ENCODE results near the gene TTC34.

The TTC34 gene, protein sequence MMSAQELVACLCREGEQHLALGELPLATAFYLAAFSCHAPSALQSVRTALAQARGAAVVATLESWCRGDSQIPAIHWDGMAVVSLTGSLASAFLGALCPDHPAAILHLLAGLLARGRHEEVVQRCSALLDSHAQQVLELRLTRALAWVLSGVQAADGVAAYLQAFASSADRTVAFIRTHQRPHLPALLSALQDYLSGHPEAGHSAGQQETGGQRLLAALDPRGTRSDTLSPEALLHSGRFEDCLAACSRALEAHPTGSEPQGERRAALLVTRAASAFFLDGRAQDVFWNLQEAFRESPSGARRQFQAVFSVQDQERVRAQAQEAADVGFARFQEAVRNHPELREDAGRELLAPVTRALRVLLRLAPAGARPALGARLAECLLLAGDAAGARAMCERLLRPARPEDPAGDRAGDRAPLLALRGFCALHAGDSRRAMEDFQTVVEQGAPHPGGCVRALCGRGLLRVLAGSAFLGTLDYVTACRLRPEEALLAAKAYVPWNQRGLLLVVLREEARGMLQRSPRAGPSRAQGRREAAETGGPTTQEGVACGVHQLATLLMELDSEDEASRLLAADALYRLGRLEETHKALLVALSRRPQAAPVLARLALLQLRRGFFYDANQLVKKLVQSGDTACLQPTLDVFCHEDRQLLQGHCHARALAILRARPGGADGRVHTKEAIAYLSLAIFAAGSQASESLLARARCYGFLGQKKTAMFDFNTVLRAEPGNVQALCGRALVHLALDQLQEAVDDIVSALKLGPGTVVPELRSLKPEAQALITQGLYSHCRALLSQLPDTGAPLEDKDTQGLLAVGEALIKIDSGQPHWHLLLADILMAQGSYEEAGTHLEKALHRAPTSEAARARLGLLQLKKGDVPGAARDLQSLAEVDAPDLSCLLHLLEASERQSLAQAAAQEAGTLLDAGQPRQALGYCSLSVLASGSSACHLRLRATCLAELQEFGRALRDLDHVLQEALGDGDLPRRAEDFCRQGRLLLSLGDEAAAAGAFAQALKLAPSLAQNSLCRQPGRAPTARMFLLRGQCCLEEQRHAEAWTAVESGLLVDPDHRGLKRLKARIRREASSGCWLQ

GRCh38 chr1:2801535-2802291, at the start of gene TTC34:
Gene TTC34 (minus strand): TSS chr1:2801693. CDS start chr1:2800827, 866 bp downstream.
- TF ChIP-seq ZNF274 (IDR thresholded peaks at IDR 0.05; ENCODE audit: low read depth, low read length), result no peak
- H3K4me3 ChIP-seq (ENCODE audit: low read length), result no peak within 1 kb of the TSS

DNA sequence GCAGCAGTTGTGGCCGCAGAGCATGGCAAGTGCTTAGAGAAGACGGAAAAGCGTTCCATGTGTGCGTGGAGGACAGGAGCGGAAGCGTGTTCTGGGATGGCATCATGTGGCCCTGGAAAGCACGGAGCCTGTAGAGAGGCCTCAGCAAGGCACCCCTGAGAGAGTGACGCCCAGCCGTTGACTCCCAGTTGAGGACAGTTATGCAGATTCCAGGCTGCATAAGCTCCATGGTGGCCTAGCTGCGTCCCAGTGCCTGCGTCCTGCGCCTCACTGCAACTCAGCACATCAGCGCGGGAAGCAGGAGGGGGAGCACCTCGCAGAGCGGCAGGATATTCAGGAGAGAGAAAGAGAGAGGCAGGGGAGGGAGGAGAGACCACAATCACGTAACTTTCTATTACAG, 49.0 kb upstream of the TTC34 start:
- TF ChIP-seq ZNF274 (IDR thresholded peaks at IDR 0.05; ENCODE audit: low read depth, low read length), result no peak
- no peak overlapping the region for H3K4me3 ChIP-seq (ENCODE audit: low read length)

DNA sequence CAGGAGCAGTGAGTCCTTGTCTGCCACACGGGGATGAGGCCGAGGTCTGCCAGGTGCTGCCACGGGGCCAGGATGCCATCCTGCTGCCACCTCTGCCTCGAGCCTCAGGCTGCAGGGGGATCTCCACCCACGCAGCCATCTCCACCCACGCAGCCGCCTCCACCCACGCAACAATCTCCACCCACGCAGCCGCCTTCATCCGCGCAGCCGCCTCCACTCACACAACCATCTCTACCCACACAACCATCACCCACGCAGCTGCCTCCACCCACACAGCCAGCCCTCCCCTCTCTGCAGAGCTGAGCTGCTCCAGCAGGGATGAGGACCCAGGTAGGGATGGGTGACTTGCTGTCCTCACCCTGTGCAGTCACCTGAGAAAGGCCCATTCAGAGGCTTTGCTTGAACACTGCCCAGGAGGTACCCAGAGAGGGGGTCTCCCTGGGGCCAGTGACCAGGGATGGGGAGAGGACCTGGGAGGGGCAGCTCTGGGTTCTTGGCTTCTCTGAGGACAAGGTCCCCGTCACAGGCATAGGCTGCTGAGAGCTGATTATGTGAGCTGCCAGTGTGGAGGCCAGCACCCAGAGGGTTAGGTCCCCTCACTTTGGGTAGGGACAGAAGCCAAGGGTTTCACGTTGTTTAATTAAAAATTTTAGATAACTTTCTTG, 46.6 kb upstream of the TTC34 start:
- no peak overlapping the region for H3K4me3 ChIP-seq (ENCODE audit: low read length)
- TF ChIP-seq ZNF274 (IDR thresholded peaks at IDR 0.05; ENCODE audit: low read depth, low read length), result no peak

DNA sequence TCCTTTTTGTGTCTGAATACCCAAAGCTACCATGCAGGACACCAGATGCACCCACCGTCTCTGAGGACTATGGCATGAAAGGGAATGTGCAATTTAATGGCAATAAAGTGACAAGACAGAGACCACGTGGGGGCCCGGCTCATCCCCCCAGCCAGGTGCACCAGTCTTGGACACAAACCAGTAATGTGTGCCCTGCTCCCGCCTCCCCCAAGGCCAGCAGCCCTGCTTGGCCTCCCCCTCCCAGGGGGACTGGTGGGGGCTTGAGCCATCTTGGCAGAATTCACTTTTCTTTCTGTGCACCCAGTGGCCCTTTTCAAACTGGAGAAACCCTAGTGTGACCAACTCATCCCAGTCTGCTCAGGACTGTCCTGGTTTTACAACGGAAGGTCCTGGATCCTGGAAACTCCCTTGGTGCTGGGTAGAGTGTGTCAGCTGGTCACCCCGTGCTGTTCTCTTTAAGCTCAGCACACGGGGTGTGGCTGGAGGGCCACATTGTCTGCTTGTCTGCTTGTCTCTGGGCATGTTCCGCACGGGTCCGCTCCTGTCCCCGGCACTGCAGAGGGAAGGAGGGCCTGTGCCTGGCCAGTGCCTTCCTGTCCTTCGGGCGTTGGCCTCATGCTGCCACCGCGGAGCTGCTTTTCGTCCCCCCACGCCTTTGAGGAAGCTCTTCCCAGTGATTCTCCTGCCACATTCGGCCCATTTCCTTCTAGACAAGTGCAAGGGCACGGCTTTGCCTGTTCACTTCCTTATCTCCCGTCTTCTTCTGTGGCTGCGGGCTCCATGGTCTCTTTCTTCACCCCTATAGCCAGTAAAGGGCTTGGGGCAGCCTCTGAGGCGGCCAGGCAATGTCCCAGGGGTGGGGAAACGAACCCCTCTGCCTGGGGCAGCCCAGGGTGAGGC, 45.8 kb upstream of the TTC34 start:
- no peak for TF ChIP-seq ZNF274 (IDR thresholded peaks at IDR 0.05; ENCODE audit: low read depth, low read length)
- H3K4me3 ChIP-seq (ENCODE audit: low read length), result no peak overlapping the region

DNA sequence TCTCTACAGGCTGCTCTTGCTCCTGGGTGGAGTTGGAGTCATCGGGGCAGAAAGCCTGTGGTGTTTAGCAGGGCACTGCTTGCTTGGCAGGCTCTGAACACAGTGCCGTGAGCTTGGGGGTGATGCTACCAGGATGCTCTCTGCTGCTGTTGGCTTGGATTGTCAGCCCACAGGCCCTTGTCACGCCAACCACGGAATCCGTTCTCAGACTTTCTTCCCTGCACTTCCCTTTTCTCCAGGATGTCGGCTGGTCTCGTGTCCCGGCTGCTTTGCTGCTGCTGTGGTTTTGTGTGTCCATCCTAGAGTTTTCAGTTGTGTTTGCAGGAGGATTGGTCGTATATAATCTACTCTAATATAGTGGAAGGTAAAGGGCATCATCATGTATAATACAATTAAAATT, 44.4 kb upstream of the TTC34 start:
- no peak overlapping the region for H3K4me3 ChIP-seq (ENCODE audit: low read length)
- no peak for TF ChIP-seq ZNF274 (IDR thresholded peaks at IDR 0.05; ENCODE audit: low read depth, low read length)

DNA sequence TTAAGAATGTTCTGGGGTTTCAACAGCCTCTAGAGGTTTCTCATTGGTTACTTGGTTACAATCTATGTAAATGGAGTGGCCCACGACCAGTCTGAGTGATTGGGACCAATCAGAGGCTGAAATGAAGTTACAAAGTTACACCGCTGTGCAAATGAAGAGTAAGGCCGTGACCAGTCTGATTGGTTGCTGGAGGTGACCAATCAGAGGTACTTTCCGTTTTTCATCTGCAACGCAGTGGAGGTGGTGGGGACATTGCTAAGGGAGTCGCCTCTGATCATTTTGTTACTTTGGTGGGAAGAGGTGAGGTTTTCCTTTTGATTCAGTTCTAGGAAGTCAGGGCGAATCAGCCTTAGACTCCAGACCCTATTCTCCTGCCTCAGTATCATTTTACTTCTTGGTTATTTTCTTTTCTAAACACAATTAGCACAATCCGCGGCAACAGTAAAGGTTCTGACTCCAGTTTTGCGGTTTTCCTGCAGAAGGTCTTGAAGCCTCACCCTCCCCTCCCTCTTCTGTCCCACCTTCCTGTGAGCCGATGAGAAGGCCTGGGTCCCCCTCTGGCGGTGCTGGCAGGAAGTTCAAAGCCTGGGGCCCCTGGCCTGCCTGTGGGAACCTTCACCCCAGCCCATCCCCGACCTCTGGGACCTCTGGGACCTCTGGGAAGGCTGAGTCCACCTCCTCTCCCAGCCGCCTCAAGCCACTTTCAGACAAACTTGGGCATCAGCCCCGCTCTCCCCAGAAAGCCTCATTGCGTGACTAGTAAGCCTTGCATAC, 38.7 kb upstream of the TTC34 start:
- no peak for TF ChIP-seq ZNF274 (IDR thresholded peaks at IDR 0.05; ENCODE audit: low read depth, low read length)
- H3K4me3 ChIP-seq (ENCODE audit: low read length), result no peak overlapping the region

GRCh38 chr1:2837823-2838222, 36.3 kb upstream of the TTC34 start:
- no peak for TF ChIP-seq ZNF274 (IDR thresholded peaks at IDR 0.05; ENCODE audit: low read depth, low read length)
- no peak overlapping the region for H3K4me3 ChIP-seq (ENCODE audit: low read length)

DNA sequence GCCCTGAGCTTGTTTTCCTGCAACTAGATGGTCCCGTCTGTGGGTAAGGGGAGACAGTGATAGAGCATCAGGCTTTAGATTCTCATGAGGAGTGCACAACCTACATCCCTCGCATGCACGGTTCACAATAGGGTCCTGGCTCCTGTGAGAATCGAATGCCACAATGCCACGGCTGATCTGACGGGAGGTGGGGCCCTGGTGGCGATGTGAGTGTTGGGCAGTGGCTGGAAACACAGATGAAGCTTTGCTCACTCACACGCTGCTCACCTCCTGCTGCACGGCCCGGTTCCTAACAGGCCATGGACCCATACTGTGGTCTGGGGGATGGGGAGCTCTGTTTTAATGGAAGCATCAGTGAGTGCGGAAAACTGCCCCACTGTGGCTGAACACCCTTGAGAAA, 35.8 kb upstream of the TTC34 start:
- no peak for TF ChIP-seq ZNF274 (IDR thresholded peaks at IDR 0.05; ENCODE audit: low read depth, low read length)
- H3K4me3 ChIP-seq (ENCODE audit: low read length), result no peak overlapping the region

GRCh38 chr1:2836333-2836970, 35.0 kb upstream of the TTC34 start:
- no peak for TF ChIP-seq ZNF274 (IDR thresholded peaks at IDR 0.05; ENCODE audit: low read depth, low read length)
- H3K4me3 ChIP-seq (ENCODE audit: low read length), result no peak overlapping the region

DNA sequence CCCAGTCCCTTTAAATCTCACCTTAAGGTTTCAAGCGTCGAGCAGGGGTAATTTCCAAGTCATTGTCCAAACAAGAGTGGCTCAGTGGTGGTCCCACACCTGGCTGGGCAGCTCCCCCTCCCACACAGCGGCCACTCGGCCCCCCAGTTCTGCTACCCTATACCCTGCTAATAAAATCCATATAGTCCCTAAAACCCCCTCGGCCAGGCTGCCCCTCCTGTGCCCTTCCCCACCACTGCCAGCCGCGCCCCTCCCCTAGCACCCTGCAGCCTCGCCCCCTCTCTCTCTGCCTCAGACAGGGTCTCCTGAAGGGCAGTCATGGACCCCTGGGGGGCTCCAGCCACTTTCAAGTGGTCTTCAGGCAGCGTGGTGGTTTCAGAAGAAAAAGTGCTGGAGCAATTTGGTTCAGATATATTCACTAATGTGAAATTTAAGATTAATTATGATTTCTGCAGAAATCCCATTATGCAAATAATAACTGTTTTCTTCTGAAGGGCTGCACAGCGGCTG, 34.2 kb upstream of the TTC34 start:
- TF ChIP-seq ZNF274 (IDR thresholded peaks at IDR 0.05; ENCODE audit: low read depth, low read length), result no peak
- no peak overlapping the region for H3K4me3 ChIP-seq (ENCODE audit: low read length)

Data from GM08714 (cell line).